Activated CD8-positive, alpha-beta memory T cell treated with anti-CD3 and anti-CD28 coated beads for 24 hours (primary cell): Measurements from ENCODE around the gene MAST2.

ENCODE experiments used
- DNase-seq: peaks from one replicate; pipeline ENCODE4 v3.0.0-alpha.2; 2020

MAST2 gene

GRCh38 chr1:45998020-45998617, 194.7 kb downstream of the MAST2 start:
- no peak for DNase-seq

- no peak for DNase-seq
Measured at GRCh38 chr1:45999507-45999906, 196.1 kb downstream of the MAST2 start.

GRCh38 chr1:46001081-46001785, 197.8 kb downstream of the MAST2 start:
- DNase-seq = no peak

- DNase-seq = no peak
Measured at GRCh38 chr1:46002551-46003150, 199.2 kb downstream of the MAST2 start.

- DNase-seq = no peak
Measured at GRCh38 chr1:46003315-46003714, 199.9 kb downstream of the MAST2 start.

GRCh38 chr1:46004492-46004891, 201.1 kb downstream of the MAST2 start:
- DNase-seq = no peak

- no peak for DNase-seq
Measured at GRCh38 chr1:46005594-46005993, 202.2 kb downstream of the MAST2 start.

GRCh38 chr1:46008585-46008984, 205.2 kb downstream of the MAST2 start:
- no peak for DNase-seq

- DNase-seq = no peak
Measured at GRCh38 chr1:46010611-46011010, 207.2 kb downstream of the MAST2 start.

- DNase-seq = peak; percentile 15
Measured at GRCh38 chr1:46011121-46011695, 207.8 kb downstream of the MAST2 start.

GRCh38 chr1:46012236-46012635, 208.8 kb downstream of the MAST2 start:
- DNase-seq = no peak

GRCh38 chr1:46013581-46013980, 210.2 kb downstream of the MAST2 start:
- no peak for DNase-seq

- no peak for DNase-seq
Measured at GRCh38 chr1:46017876-46018503, 214.6 kb downstream of the MAST2 start.

GRCh38 chr1:46019348-46019747, 215.9 kb downstream of the MAST2 start:
- no peak for DNase-seq

- DNase-seq = no peak
Measured at GRCh38 chr1:46020010-46020409, 216.6 kb downstream of the MAST2 start.

GRCh38 chr1:46021046-46021996, 217.9 kb downstream of the MAST2 start:
- no peak for DNase-seq

- DNase-seq = no peak
Measured at GRCh38 chr1:46026531-46026930, 223.1 kb downstream of the MAST2 start.

- DNase-seq = no peak
Measured at GRCh38 chr1:46027788-46028573, 224.6 kb downstream of the MAST2 start.

- DNase-seq = no peak
Measured at GRCh38 chr1:46030074-46030870, 226.9 kb downstream of the MAST2 start.

GRCh38 chr1:46030876-46031660, 227.7 kb downstream of the MAST2 start:
- no peak for DNase-seq
